ENCODE measurements around the gene C3orf70. TPM values are rescaled to one million over a fixed set of nuclear protein-coding genes. Genes with fewer than 3 reads are reported as not detected.

The C3orf70 gene
- total and polyA plus RNA-seq, 11 donors: 0.53 to 2.9 (median 2.0) TPM

DNA sequence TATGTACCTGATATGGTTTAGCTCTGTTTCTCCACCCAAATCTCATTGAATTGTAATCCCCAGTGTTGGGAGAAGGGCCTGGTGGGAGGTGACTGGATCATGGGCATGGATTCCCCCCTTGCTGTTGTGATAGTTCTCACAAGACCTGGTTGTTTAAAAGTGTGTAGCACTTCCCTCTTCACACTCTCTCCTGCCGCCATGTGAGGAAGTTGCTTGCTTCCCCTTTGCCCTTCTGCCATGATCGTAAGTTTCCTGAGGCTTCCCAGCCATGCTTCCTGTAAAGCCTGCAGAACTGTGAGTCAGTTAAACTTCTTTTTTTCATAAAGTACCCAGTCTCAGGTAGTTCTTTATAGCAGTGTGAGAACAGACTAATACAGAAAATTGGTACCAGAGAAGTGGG is 93.1 kb downstream of the C3orf70 start:
- Histone ChIP-seq H3K4me1 (peaks cover 0 to 6% (median 0%) of the 10 kb centered on the region in 12 donors), H3K27me3 (no peaks in the 10 kb centered on the region), H3K4me3 (no peak overlapping the region), H3K36me3 (peaks cover 0 to 10% (median under 1%) of the 10 kb centered on the region in 9 donors), H3K27ac (peak overlapping the region in 1 of 12 donors; percentile 51), H3K9me3 (peaks cover 0 to 23% (median 8%) of the 10 kb centered on the region in 12 donors)
- DNase-seq: no peak
- TF ChIP-seq, protein P1, sequence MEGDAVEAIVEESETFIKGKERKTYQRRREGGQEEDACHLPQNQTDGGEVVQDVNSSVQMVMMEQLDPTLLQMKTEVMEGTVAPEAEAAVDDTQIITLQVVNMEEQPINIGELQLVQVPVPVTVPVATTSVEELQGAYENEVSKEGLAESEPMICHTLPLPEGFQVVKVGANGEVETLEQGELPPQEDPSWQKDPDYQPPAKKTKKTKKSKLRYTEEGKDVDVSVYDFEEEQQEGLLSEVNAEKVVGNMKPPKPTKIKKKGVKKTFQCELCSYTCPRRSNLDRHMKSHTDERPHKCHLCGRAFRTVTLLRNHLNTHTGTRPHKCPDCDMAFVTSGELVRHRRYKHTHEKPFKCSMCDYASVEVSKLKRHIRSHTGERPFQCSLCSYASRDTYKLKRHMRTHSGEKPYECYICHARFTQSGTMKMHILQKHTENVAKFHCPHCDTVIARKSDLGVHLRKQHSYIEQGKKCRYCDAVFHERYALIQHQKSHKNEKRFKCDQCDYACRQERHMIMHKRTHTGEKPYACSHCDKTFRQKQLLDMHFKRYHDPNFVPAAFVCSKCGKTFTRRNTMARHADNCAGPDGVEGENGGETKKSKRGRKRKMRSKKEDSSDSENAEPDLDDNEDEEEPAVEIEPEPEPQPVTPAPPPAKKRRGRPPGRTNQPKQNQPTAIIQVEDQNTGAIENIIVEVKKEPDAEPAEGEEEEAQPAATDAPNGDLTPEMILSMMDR (IDR thresholded peaks at IDR 0.05): no peak
- TF ChIP-seq POLR2A (IDR thresholded peaks at IDR 0.05): no peak
- intact Hi-C loops (cut with DNase I): no loop called here
- WGBS, 4 donors: 51 to 73% (median 70%) methylated on average over 2 of the region's 2 CpGs
- ATAC-seq: no peak

DNA sequence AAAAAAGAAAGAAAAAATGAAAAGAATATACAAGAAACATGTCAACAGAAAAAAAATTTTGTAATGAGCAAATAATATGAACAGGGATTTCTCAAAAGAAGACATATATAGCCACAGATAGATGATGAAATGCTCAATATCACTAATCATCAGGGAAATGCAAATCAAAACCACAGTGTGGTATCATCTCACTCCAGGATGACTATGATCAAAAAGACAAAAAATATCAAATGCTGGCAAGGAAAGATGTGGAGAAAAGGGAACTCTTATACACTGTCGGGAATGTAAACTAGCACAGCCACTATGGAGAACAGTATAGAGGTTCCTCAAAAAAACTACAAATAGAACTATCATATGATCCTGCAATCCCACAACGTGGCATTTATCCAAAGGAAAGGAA is 94.1 kb downstream of the C3orf70 start:
- no peak for DNase-seq
- H3K27ac ChIP-seq: peak overlapping the region in 1 of 12 donors; percentile 17
- H3K4me1 ChIP-seq: peaks cover 0 to 6% (median 0%) of the 10 kb centered on the region in 12 donors
- no peak overlapping the region for H3K4me3 ChIP-seq
- peaks cover 0 to 19% (median 10%) of the 10 kb centered on the region in 9 donors for H3K36me3 ChIP-seq
- TF ChIP-seq POLR2A (IDR thresholded peaks at IDR 0.05): no peak
- TF ChIP-seq, protein P1 (IDR thresholded peaks at IDR 0.05): no peak
- no peak for ATAC-seq
- peaks cover 0 to 23% (median 8%) of the 10 kb centered on the region in 12 donors for H3K9me3 ChIP-seq
- H3K27me3 ChIP-seq: no peaks in the 10 kb centered on the region
- intact Hi-C loops (cut with DNase I): no loop called here
- WGBS, 4 donors: 58 to 75% (median 67%) methylated on average over 2 of the region's 2 CpGs

DNA sequence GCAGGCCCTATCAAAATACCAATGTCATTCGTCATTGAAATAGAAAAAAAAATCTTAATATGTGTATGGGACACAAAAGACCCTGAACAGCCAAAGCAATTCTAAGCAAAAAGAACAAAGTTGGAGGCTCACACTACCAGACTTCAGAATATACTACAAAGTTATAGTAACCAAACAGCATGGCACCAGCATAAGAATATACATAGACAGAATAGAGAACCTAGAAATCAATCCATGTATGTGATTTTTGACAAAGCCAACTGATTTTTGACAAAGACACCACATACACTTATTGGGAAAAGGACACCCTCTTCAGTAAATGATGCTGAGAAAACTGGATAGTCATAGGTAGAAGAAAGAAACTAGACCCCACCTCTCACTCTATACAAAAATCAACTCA is 95.0 kb downstream of the C3orf70 start:
- Histone ChIP-seq H3K4me1 (peaks cover 0 to 6% (median 0%) of the 10 kb centered on the region in 12 donors), H3K27ac (no peak overlapping the region), H3K9me3 (peaks cover 0 to 23% (median 8%) of the 10 kb centered on the region in 12 donors), H3K4me3 (no peak overlapping the region), H3K36me3 (peaks cover 0 to 29% (median 19%) of the 10 kb centered on the region in 9 donors), H3K27me3 (no peaks in the 10 kb centered on the region)
- no peak for DNase-seq
- 91 to 100% (median 98%) methylated on average over 1 of the region's 1 CpG for WGBS, 4 donors
- TF ChIP-seq, protein P1 (IDR thresholded peaks at IDR 0.05): no peak
- TF ChIP-seq POLR2A (IDR thresholded peaks at IDR 0.05): no peak
- no peak for ATAC-seq
- intact Hi-C loops (cut with DNase I): no loop called here

DNA sequence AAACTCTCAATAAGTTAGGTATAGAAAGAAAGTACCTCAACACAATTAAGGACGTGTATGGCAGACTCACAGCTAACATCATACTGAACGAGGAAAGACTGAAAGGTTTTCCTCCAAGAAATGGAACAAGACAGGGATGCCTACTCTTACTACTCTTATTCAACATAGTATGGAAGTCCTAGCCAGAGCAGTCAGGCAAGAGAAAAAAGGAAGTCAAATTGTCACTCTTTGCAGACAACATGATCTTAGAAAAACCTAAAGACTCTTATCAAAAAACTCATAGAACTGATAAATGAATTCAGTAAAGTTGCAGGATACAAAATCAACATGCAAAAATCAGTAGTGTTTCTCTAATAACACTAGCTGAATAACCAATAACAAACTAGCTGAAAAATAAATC is 96.0 kb downstream of the C3orf70 start:
- DNase-seq: no peak
- Histone ChIP-seq H3K4me1 (peaks cover 0 to 6% (median 0%) of the 10 kb centered on the region in 12 donors), H3K27me3 (no peaks in the 10 kb centered on the region), H3K9me3 (peaks cover 0 to 23% (median 8%) of the 10 kb centered on the region in 12 donors), H3K36me3 (peaks cover 0 to 38% (median 28%) of the 10 kb centered on the region in 9 donors), H3K4me3 (no peak overlapping the region), H3K27ac (no peak overlapping the region)
- ATAC-seq: no peak
- WGBS, 4 donors: 90 to 95% (median 92%) methylated on average over 2 of the region's 2 CpGs
- intact Hi-C loops (cut with DNase I): no loop called here
- TF ChIP-seq POLR2A (IDR thresholded peaks at IDR 0.05): no peak
- TF ChIP-seq, protein P1 (IDR thresholded peaks at IDR 0.05): no peak

Data from heart left ventricle (tissue), 16 donors.